ENCODE data around the gene COL24A1.
"Not testable (repeated sequence)": the region's sequence is repeated elsewhere in the genome, so short reads cannot be mapped to it uniquely, and the experiment has no call there.

Gene COL24A1

DNA sequence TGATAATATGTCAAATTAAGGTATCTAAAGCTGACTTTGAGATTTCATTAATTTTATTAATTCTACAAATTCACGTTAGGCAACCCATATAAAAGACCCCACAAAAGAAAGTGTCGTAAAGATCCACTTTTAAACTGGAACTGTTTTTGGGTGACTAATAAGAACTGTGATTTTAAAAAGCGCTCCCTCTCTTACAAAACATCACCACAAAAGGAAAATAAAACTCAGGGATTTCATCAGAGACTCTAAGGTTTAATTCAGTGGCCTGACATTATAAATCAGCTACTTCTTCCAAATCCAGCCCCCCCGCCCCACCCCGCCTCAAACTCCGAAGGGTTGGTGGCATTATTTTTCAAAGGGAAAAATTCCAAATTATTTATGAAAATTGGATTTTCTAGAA lies 2.7 kb downstream of the COL24A1 start:
- no peak for DNase-seq (ENCODE audit: low read depth in 2 of 2)

DNA sequence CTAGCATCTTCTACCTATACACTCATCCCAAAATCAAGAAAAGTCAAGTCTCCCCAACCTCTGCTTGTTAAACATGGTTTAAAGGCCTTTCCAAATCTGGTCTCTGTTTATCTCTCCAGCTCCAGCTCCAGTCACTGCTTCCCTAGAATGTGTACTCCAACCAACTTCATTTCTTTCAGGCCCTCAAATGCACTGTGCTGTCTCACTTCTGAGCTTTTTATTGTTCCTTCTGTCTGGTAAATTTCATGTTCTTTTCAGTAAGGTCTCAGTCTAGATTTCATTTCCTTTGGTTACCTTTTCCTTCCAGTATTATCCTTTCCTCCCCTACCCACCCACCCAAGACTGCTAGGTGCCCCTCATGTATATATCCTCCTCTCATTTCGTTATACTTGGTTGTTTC lies 3.7 kb downstream of the COL24A1 start:
- DNase-seq (ENCODE audit: low read depth in 2 of 2) = no peak

DNA sequence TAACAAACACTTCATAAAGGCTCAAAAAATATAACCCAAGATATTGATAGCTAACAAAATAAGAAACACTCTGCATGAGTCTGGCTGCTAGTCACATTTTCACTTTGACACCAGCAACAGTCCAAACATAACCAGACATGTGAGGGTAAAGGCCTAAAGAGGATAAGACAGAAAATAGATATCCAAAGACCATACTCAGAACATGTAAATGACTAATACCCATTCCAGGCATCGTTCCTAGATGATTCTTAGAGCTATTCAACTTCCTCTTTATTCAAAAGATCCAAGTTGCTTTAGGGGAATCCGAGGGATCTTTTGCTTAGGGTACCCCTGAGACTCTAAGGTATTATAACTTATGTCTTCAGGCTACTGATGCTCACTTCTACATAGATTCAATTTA lies 5.1 kb downstream of the COL24A1 start:
- DNase-seq (ENCODE audit: low read depth in 2 of 2) = no peak

DNA sequence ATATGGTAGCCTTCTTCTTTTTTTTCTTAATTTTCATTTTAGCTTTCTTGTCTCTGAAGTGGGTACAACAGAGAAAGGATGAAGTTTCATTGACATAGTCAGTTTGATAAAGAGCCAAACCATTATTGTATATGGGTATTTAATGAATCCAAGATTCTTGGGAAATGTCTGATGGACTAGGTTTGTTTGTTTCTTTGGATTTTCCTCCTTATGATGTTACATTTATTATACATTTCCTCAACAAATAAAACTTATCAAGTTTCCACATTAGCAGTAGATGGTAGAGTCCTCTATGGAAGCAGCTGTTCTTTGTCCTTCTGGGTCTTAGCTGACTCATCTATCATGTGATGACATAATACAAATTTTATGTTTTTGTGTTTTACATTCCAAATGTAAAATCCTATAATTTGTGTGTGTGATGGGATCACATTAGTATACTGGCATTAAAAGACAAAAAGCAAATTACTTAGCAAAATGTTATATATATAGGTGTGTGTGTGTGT lies 6.0 kb downstream of the COL24A1 start:
- DNase-seq (ENCODE audit: low read depth in 2 of 2) = no peak

DNA sequence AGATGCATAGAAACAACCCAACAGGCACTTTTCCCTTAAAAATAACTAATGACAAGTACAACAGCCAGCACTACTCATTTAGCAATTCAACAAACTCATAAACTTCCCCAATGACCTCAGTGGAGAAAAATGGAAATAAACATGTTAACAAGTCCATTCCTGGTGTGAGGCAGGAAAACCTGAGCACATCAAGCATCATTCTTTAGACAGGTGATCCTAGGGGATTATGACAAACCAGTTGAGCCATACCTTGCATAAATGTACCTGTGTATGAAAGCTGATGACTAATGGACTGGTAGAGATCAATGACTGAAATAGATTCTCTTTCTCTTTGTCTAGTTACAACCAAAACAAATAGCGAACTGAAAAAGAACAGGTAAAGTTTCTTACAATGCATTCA lies 7.0 kb downstream of the COL24A1 start:
- no peak for DNase-seq (ENCODE audit: low read depth in 2 of 2)

DNA sequence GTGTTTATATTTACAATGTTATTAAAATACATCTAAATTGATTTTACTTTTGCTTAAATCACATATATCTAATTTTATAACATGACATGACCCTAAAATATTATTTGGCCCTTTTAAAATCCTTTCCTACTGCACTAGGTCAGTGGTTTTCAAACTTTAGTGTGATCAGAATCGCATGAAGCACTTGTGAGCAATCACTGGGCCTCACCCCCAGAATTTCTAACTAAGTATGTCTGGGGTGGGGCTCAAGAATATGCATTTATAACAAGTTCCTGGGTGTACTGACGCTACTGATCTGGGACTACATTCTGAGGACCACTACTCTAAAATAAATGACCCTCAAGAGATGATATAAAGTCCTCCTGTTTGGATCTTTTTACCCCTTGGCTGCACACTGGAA lies 8.8 kb downstream of the COL24A1 start:
- no peak for DNase-seq (ENCODE audit: low read depth in 2 of 2)

DNA sequence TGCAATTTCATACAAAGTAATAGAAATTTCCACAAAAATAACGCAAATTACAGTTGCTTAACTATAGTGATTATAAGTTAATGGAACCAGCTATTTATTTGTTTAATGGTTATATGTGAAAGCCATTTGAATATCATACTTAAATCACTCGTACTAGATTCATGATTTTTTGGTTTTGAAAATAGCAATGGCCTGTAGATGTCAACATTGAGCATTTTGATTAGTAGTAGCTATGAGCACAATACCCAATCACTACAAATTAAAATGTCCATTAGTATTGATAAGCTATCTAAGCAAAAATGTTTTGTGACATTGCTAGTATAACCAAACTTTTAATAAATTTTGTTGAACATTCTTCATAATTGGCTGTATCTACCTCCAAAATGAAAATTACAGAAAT lies 10.0 kb downstream of the COL24A1 start:
- DNase-seq (ENCODE audit: low read depth in 2 of 2) = no peak

DNA sequence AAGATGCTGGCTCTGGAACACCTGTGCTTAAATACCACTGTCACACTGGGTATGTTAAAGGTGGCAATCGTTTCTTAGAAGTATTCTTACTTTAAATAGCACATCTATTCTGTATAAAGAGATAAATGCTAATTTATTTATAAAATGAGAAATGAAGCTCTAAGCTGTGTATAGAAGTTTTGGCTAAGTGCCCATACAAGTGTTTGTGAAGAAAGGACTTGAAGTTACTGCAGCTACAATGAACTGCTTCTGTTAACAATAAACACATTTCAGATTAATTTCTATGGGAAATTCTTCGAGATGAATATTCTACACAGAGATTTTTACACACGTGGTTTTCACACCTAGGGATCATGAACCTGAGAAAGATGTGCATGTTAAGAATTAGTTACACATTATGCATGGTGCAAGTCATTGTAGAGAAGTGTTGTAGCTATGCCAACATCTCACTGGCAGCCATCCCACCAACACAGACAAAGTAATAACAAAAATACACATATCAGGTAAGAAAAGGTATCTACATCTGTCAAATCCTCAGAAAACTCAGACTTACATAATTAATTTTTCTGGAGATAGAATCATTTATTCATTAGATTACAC lies 16.2 kb downstream of the COL24A1 start:
- no peak for DNase-seq (ENCODE audit: low read depth in 2 of 2)

DNA sequence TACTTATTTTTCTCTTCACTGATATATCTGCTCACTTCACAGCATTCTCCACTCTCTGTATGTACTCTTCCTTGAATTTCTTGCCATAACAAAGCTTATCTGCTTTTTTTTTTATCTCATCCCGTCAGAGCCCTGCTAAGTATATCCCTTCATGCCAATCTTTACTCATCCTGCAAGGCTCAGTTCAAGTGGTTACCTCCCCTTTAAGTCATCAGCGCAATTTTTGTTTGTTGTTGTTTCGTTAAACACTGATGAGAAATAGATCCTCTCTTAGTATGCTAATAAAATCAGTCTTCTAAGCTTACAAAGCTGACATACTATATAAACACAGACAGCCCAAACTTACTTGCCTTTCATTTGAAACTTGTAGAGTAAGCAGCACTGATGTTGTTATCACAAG lies 17.8 kb downstream of the COL24A1 start:
- DNase-seq (ENCODE audit: low read depth in 2 of 2) = no peak

DNA sequence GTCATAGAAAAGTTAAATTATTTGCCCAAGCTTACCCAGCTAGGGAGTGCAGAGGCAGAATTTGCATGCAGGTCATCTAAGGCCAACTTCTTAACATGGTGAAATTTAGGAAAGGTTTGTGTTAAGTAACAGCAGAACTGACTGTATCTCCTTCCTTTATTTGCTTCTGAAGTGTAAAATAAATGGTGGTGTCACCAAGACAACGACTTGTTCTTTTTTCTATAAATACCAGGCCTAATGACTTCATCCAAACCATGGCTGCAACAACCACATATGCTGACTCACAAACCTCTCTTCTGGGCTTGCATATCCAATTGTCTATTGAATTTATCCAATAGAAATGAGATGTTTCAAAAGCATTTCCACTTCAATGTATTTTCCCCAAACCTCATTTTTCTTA lies 19.1 kb downstream of the COL24A1 start:
- no peak for DNase-seq (ENCODE audit: low read depth in 2 of 2)

DNA sequence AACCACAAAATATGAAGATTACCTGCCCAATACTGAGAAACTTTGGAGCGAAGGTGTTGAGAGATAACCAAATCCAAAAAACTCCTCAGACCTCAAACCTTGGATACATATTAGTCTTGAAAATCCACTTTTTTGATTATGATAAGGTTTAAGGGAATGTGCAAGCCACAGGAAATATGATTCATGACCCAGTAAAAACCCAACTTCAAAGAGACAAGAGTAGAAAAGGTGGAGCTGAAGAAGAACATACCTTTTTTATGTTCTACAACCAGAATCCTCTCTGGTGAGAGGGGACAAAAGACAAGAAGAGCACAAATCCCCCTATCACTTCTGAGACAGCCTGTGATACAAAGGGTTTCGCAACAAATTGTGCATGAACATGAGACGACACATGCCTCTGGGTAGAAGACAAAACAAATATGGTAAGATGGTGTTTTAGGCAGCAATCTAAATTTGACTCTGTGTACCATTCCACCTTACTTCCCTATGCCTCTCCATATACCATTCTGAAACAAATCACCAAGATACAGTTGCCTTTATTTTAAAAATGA lies 37.3 kb downstream of the COL24A1 start:
- no peak for DNase-seq (ENCODE audit: low read depth in 2 of 2)

DNA sequence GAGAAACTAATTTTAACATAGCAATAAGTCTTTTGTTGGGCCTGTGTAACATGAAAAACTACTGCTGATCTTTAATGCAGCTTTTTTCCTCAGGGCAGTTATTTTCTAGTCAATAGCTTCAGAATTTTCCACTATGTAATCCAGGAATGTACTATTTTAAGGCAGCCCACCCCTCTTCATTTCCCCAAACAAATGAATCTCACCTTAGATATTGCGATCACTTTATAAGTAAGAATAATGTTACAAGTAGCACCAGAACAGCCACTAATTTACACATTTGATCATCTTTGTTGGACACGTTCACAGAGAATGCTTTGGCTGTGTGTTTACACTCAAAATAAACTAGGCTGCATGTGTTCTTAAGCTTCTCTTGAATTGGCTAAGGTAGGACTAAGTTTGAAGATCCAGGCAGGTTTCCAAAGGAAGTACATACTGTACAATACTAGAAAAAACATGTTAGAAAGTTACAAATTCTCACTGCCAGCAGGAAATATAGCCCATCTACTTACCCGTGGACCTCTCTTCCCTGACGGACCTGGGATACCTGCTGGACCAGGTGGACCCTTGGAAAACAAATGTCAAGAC lies 41.7 kb downstream of the COL24A1 start:
- no peak for DNase-seq (ENCODE audit: low read depth in 2 of 2)

DNA sequence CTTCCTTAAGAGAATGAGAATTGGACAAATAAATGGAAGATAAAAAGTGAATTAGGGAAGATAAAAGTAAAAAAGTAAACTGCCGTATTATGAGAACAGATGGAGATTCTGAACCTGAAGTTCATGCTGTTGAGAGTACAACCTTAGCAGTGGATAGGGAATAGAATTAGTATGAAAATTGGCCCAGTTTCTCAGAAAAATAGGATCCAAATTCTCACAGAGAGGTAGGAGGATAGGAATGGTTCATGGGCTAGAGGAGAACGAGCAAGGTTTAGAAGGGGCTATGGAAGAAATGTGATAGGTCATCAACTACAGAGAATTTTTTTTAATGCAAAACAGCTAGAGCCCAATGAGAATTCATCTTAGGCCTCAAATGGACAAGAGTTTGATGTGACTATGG lies 42.3 kb downstream of the COL24A1 start:
- no peak for DNase-seq (ENCODE audit: low read depth in 2 of 2)

DNA sequence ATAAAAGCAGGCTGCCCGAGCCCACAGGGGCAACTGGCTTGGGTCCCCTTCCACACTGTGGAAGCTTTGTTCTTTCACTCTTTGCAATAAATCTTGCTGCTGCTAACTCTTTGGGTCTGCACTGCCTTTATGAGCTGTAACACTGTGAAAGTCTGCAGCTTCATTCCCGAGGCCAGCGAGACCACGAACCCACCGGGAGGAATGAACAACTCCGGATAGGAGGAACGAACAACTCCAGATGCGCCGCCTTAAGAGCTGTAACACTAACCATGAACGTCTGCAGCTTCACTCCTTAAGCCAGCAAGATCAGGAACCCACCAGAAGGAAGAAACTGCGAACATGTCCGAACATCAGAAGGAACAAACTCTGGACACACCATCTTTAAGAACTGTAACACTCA lies 45.0 kb downstream of the COL24A1 start:
- not testable (repeated sequence) for DNase-seq (ENCODE audit: low read depth in 2 of 2)

DNA sequence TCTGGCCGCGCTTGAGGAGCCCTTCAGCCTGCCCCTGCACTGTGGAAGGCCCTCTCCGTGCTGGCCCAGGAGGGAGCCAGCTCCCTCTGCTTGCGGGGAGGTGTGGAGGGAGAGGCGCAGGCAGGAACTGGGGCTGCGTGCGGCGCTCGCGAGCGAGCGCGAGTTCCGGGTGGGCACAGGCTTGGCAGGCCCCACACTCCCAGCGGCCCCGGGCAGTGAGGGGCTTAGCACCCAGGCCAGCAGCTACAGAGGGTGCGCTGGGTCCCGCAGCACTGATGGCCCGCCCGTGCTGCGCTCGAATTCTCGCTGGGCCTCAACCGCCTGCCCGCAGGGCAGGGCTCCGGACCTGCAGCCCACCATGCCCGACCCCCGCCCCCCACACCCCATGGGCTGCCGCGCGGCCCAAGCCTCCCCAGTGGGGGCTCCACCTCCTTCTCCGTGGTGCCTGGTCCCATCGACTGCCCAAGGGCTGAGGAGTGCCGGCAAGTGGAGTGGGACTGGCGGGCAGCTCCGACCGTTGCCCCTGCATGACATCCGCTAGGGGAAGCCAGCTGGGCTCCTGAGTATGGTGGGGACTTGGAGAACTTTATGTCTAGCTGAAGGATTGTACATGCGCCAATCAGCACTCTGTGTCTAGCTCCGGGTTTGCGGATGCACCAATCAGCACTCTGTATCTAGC lies 46.0 kb downstream of the COL24A1 start:
- no peak for DNase-seq (ENCODE audit: low read depth in 2 of 2)

DNA sequence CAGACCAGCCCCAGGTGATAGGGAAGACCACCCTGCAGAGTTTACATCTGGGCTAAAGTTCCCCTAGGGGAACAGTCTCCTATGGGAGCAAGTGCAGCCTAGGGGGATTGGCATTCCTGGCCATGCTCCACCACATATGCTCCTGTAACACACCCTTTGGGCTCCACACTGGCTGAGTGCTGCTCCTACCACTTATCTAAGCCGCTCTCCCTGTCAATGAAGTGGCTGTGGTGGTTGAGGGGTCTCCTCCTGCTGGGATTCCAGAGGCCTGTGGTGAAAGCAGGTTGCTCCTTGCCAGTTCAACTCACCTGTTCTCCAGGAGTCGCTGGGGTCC lies 51.1 kb downstream of the COL24A1 start:
- DNase-seq (ENCODE audit: low read depth in 2 of 2) = no peak

DNA sequence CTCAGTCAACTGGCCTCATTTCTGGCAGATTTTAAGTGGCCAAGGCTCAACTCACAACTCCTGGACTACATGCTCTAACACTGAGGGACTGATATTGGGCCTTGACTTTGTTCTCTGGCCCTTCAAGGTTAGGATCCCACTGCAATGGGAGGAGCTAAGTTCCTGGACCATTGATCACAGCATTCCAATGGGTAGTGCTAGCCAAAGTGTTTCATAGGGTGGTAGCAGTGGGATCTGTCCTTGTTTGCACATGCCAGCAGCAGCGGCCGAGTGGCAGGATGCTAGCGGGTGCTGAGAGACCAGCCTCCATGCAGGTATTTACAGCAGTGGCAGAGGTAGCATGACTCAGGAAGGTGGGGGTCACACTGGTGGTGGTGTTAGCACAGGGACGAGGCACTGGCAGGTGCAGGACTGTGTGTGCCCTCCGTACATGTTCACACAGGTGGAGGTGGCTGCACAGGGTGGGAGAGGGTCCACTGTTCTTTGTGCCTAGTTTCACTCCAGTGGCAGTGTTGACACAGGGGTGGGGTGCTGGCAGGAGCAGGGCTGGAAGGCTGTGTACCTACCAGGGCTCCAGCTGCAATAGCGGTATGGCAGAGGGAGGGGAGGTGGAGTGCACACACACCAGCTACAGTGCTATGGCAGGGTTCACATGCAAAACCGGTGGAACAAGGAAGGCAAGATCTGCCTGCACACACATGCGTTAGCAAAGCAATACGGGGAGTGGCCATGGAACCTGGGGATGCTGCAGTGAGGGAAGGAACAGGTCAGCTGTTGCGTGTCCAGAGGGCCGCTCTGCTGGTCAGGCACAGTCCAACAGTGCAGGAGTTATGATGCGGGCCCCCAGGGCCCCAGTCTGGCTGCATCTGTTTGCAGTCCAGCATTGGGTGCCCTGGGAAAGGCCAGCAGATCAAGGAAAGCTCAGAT lies 51.7 kb downstream of the COL24A1 start:
- no peak for DNase-seq (ENCODE audit: low read depth in 2 of 2)

DNA sequence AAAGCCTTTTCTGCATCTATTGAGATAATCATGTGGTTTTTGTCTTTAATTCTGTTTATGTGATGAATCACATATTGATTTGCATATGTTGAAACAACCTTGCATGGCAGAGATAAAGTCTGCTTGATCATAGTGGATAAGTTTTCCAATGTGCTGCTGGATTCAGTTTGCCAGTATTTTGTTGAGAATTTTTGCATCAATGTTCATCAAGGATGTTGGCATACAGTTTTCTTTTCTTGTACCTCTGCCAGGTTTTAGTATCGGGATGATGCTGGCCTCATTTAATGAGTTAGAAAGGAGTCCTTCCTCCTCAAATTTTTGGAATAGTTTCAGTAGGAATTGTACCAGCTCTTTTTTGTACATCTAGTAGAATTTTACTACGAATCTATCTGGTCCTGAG lies 55.0 kb downstream of the COL24A1 start:
- DNase-seq (ENCODE audit: low read depth in 2 of 2) = no peak

DNA sequence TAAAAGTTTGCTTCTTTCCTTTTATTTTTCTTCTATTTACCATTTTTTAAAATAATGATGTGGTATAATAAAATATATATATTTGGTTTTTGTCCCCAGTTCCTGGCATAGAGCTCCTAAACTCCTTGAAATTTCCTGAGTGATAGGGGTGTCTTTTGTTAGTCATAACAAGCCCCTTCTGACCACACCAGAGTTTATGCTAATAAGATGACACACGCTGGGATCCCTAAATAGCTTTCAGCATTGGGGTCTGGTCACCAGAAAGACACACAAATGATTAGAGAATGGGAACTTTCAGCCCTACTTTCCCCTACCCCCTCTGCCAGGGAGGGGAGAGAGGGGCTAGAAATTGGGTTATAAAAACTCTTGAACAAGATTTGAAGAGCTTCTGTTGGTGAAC lies 56.2 kb downstream of the COL24A1 start:
- no peak for DNase-seq (ENCODE audit: low read depth in 2 of 2)

DNA sequence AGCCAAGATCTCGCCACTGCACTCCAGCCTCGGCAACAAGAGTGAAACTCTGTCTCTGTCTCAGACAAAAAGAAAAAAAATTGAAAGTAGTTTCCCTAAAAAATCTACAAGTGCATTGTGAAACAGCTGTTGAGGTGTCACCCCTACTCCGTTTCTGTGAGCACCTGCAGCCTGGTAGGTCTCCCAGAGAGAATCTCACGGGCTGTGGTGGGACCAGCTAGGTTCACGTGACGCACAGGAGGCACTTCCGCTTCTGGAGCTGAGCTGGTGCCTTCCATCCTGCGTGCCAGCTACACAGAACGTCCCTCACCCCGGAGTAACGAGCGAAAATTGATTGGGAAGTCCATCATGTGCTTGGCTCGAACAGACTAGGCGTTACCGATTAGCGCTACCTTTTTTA lies 66.8 kb downstream of the COL24A1 start:
- DNase-seq (ENCODE audit: low read depth in 2 of 2) = no peak

DNA sequence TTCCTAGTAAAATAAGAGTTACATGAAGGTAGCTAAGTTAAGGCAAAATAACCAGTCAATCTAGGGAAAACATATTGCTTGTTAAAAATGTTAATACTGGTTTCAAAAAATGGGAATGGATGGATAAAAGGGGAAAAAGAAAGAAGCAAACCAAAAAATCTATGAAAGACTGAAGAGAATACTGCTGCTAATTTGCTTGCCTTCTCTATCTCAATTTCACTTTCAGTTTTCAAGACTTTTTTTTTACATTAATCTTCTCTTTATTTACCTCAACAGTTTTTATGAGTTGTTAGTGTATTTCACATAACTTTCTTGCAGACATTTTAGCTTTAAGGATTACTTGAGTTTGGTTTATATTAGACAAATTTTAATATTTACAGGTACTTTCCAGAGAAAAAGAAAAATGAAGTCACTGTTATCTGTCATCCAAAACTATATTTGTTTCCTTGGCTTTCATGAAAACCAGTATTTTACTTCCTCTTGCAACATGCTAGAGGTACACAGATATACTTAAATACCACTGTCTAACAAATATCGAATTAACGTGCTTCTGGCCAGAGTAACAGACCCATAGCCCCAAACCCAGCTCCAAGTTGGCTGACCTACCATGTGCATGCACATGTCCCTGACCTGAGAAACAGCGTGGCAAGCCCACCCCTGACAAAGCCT lies 70.7 kb downstream of the COL24A1 start:
- no peak for DNase-seq (ENCODE audit: low read depth in 2 of 2)

DNA sequence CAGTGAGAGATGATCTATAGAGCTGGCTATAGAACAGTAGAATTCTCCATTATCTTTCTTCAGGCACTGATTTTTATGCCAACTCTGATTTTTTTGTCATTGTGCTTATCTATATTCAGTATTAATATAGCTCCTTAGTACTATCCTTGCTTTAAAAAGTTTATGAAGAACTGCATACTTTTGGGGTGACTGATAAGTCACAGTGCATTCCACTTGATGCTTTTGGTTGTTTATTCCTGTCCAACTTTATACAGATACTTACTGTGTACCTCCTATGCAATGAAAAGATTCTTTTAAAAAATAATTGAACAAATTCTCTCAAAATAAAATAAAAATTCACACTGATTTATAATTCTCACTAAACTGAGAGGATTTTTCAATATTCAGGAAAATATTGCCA lies 71.6 kb downstream of the COL24A1 start:
- DNase-seq (ENCODE audit: low read depth in 2 of 2) = no peak

Data from stimulated activated CD8-positive, alpha-beta memory T cell treated with anti-CD3 and anti-CD28 coated beads, Interleukin-15, amount 100 ng/mL, for 48 hours (primary cell).